ENCODE measurements around the gene BAZ2A. TPM values are rescaled to one million over a fixed set of nuclear protein-coding genes. Genes with fewer than 3 reads are reported as not detected.

Gene BAZ2A
- polyA plus RNA-seq (2011; rRNA removed): 59.4 and 103 TPM in 2 replicates
- 40.7 and 41.9 TPM in 2 replicates for polyA plus RNA-seq (2012; cell fraction: cytosol; rRNA removed)
- polyA plus RNA-seq (2012; cell fraction: nucleus; rRNA removed): 82.9 and 85.0 TPM in 2 replicates
- polyA plus RNA-seq (2017; fragmentation: RNase III; extraction: RNeasy Plus Mini Kit Qiagen cat#74134 plus additional on column Dnase treatment): 34.2 to 41.7 TPM (median 40.8 TPM) in 3 replicates
- 150 and 155 TPM in 2 replicates for polyA minus RNA-seq (2011; rRNA and poly(A)+ RNA removed)

DNA sequence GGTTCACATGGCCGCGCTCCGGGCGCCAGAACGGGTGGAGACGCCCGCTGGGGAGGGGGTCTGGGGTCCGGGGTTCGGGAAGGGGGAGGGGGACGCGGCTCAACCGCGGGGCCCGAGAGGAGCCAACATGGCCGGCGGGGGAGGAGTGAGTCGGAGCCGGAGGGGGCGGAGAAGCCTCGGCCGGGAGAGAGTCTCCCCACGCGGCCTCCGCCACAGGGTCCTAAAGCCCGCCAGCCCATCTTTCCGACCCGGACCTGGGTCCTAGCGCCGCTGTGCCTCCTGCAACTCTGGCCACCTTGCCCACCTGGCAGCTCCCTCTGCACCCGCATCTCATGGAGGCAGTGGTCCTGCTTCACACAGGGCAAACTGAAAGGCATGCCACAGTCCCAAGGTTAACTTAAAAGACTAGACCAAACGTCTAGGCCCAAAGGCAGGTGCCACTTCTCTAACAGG, at the start of gene BAZ2A:
Gene BAZ2A (minus strand): TSS at position 147 of the 453 bp plus-strand sequence. CDS start 12,796 bp downstream, outside the sequence.
- peak; percentile 85 to 92 for DNase-seq (ENCODE audit: low read depth in 1 of 2, low spot score in 1 of 2)
- Histone ChIP-seq H3K9me3 (no peaks in the 10 kb centered on the region), H3K4me2 (peak within 1 kb of the TSS; percentile 88), H3K4me1 (peaks cover 42% of the 10 kb centered on the region), H3K27ac (peak within 1 kb of the TSS; percentile 97 to 99), H3K4me3 (peak within 1 kb of the TSS; percentile 99)
- no peak for FAIRE-seq
- WGBS (ENCODE audit: missing lambda C conversion rate): under 1% methylated on average over 15 of the region's 31 CpGs
- TF ChIP-seq ATOH8 (CRISPR knock-in tag; IDR thresholded peaks at IDR 0.05; ENCODE audit: low read depth): no peak
- peak; percentile 92 for TF ChIP-seq PBX3 (IDR thresholded peaks at IDR 0.05)
- no peak for TF ChIP-seq TFCP2L1 (CRISPR knock-in tag; IDR thresholded peaks at IDR 0.05)
- TF ChIP-seq JUN (IDR thresholded peaks at IDR 0.05): peak in 1 of 2 experiments; percentile 77; a peak in 2 of 5 replicates
- TF ChIP-seq MAX (IDR thresholded peaks at IDR 0.05): peak; percentile 94
- no peak for TF ChIP-seq FOSL2 (IDR thresholded peaks at IDR 0.05)
- 0 out of 2 replicates have a peak, but pooled peaks have one; percentile 11 for TF ChIP-seq FOSL2 (CRISPR knock-in tag; IDR thresholded peaks at IDR 0.05)
- TF ChIP-seq GATA3 (IDR thresholded peaks at IDR 0.05; ENCODE audit: borderline replicate concordance): peak; percentile 49
- TF ChIP-seq ZFP36 (IDR thresholded peaks at IDR 0.05; ENCODE audit: borderline replicate concordance, partially characterized antibody): peak; percentile 56
- peak; percentile 84; the same call in 1 of the 2 replicates for TF ChIP-seq MAZ (IDR thresholded peaks at IDR 0.05; ENCODE audit: borderline replicate concordance, low read depth, low read length)
- TF ChIP-seq NR3C1 (IDR thresholded peaks at IDR 0.05): no peak
- TF ChIP-seq MYC (IDR thresholded peaks at IDR 0.05; ENCODE audit: borderline replicate concordance, low read length): peak; percentile 88; the same call in 1 of the 2 replicates
- peak; percentile 76 to 87 for ATAC-seq
- CTCF ChIA-PET: interaction anchor here (1.0 to 1.9 kb wide), 6 partner anchors 9 to 481 kb away, joined by 3 to 7 read pairs (median 4); partner anchors contain the start of gene STAT6
- POLR2A ChIA-PET: interaction anchor here (0.6 to 1.6 kb wide), 2 partner anchors 58 to 458 kb away, joined by 3 to 6 read pairs; partner anchors contain the start of gene PTGES3

GRCh38 chr12:56678852-56679251, 48.7 kb upstream of the BAZ2A start:
- ChIA-PET POLR2A (interaction anchor here (1.2 kb wide), 1 partner anchor 9 kb away, joined by 5 read pairs; the partner anchor contains the start of gene PTGES3), CTCF (interaction anchor here (1.1 to 4.3 kb wide), 3 partner anchors 16 to 413 kb away, joined by 3 to 20 read pairs (median 3); no protein-coding TSS in a partner anchor)
- Histone ChIP-seq H3K4me2 (no peak overlapping the region), H3K4me1 (peaks cover 38% of the 10 kb centered on the region), H3K4me3 (no peak overlapping the region), H3K9me3 (no peaks in the 10 kb centered on the region), H3K27ac (0 out of 6 replicates have a peak overlapping the region, but pooled peaks of 1 of the 2 experiments have one; percentile 16)
- DNase-seq (ENCODE audit: low read depth in 1 of 2, low spot score in 1 of 2) (no peak), FAIRE-seq (no peak), ATAC-seq (no peak)
- WGBS (ENCODE audit: missing lambda C conversion rate): 82% methylated on average over 2 of the region's 2 CpGs
- no peak for TF ChIP-seq KDM5A (IDR thresholded peaks at IDR 0.05)
- TF ChIP-seq ELK1 (IDR thresholded peaks at IDR 0.05; ENCODE audit: low read depth, low read length): no peak
- no peak for TF ChIP-seq RNF2 (IDR thresholded peaks at IDR 0.05; ENCODE audit: borderline replicate concordance, low read depth)
- no peak for TF ChIP-seq PBX3 (IDR thresholded peaks at IDR 0.05)
- no peak for TF ChIP-seq ZNF302 (CRISPR knock-in tag; IDR thresholded peaks at IDR 0.05)
- no peak for TF ChIP-seq NPAS2 (CRISPR knock-in tag; IDR thresholded peaks at IDR 0.05; ENCODE audit: borderline replicate concordance)
- TF ChIP-seq NR3C1 (IDR thresholded peaks at IDR 0.05): no peak
- TF ChIP-seq FOXS1 (CRISPR knock-in tag; IDR thresholded peaks at IDR 0.05): no peak
- no peak for TF ChIP-seq RARB (CRISPR knock-in tag; IDR thresholded peaks at IDR 0.05)
- TF ChIP-seq EHMT2 (IDR thresholded peaks at IDR 0.05; ENCODE audit: low read depth): no peak
- no peak for TF ChIP-seq ATOH8 (CRISPR knock-in tag; IDR thresholded peaks at IDR 0.05; ENCODE audit: low read depth)
- TF ChIP-seq, protein P1, sequence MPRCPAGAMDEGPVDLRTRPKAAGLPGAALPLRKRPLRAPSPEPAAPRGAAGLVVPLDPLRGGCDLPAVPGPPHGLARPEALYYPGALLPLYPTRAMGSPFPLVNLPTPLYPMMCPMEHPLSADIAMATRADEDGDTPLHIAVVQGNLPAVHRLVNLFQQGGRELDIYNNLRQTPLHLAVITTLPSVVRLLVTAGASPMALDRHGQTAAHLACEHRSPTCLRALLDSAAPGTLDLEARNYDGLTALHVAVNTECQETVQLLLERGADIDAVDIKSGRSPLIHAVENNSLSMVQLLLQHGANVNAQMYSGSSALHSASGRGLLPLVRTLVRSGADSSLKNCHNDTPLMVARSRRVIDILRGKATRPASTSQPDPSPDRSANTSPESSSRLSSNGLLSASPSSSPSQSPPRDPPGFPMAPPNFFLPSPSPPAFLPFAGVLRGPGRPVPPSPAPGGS (IDR thresholded peaks at IDR 0.05): no peak
- TF ChIP-seq JUNB (IDR thresholded peaks at IDR 0.05): no peak

Data from A549 (cell line).